HS-27A (cell line): ENCODE data around the gene TRPM3.

Source experiments
- DNase-seq: peaks from one replicate; pipeline ENCODE4 v3.0.0-alpha.2; 2012; ENCODE audit warnings: low read depth, missing footprints

TRPM3 gene

DNA sequence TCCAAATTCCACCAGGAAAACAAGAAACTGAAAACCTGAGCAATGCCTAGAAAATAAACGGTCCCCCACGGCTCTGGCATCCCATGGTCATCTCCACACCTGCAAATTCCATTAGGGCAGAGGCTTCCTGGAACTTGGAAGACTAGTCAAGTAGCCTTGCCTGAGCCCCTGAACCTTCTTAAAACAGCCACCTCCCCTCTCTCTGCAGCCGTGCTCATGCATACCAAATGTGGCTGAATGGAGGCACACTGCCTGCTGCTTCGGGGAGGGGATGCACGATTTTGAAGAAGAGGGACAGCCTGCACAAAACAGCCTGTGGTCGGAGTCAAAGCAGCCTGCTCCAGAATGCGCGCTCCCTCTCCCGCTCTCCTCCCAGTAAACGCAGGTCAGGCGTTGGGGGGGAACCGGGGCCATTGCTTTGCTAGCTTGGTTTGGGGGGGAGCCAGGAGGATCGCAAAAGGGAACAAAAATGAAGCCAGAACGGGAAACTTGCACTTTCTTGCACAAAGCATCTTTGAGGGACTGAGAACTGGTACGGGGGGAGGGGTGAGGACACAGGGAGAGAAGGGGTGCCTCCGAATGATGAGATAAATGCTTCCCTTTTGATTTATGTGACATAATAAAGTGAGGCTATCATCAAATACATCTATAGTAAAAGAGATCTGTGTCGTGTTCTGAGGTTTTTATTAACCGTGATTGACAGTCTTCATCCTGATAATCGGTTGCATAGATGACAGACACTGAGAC, at the start of gene TRPM3:
Gene TRPM3, minus strand, starts transcription at position 347 of the 747 bp plus-strand sequence. Its CDS starts 267 bp downstream, at position 80.
- DNase-seq = no peak

DNA sequence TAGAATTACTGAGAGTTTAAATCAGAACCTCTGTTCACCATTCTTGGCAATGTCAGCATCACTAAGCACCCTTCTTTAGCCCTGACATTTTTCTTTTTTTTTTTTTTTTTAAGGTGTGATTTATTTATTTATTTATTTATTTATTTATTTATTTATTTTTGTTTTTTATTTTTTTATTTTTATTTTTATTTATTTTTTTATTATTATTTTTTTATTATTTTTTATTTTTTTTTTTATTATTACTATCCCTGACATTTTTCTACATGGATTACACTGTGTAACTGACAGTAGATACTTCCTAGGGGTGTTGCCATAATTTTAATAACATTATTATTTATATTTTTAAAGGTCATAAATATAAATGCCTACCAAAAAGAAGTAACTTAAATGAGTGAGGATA, 47.0 kb upstream of the TRPM3 start:
- no peak for DNase-seq

DNA sequence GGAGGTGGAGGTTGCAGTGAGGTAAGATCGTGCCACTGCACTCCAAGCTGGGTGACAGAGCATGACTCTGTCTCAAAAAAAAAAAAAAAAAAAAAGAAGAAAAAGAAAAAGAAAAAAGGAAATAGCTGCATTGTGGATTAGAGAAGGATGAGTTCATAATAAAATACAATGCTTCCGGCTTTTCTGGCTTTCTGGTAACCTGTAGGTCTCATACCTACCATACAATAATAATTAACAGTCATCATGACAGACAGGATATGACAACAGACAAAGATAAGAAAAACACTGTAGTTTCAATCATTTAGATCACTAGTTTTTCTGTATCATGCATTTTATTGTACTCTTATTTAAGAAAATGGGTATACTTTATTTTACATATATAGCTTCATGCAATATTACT, 40.7 kb upstream of the TRPM3 start:
- DNase-seq = no peak

DNA sequence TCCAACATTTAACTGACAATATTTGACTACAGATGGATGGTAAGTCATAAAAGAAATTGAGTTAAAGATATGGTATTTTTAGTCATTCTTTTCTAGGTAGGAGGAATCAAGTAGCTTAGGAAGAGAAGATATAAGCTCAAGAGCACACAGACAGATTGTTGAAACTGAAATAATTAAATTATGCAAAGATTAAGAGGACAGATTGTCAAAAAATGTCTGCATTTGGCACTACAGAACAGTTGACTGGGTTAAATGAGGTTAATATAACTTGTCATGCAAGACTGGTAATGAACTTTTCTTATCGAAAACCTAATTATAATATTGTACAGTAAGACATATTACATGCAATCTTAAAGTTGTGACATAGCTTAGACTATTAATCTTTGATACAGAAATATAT, 36.3 kb upstream of the TRPM3 start:
- DNase-seq = no peak

DNA sequence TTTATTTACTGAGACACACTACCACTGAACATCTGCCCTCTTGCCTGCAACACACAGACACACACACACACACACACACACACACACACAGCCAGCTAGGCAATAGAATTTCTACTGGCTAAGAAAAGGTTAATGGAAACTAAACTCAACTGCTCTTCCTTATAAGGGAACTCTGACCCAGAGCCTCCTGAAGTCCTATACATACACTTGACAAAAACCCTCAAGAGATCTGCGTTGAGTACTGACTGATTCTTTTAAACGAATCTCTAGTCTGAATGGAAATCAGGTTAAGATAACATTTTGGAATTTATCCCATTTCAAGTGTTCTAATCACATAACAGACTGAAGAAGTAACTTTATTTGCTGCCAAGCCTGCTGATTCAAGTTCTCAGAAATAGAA, 25.9 kb upstream of the TRPM3 start:
- DNase-seq = no peak

DNA sequence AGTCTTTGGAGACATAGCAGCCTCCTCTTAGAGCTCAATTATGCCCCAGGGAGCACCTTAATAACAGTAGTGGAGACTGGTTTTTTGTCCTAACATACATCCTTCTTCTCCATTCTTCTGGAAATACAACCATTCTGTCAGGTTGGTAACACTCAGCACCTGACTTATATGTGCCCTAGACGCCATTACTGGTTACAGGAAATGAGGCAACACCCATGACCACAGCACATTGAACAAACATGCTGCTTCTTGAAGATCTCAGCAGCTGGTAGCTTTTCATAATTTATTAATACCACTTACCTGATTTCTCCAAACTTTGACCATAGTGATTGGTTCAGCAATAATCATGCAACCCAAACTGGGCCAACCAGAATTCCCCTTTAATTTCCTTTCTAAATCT, 25.1 kb upstream of the TRPM3 start:
- no peak for DNase-seq

DNA sequence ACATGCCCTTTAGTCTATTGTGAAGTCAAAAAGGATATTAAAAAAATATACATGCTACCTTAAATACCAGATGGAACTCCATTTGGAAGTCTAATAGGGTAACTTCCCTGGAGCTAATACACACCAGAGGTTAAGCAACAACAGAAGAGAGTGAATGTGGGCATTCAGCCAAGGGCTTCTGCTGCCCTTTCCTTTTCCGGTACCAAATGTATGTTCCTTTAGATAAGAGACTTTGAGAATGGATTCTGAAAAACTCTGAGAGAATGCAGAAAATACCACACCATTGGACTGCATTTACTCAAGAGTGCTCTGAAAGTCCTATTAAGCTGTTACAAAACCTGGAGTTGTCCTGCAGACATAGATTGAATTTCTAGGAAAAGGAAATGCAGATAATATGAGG, 23.8 kb upstream of the TRPM3 start:
- DNase-seq = no peak

DNA sequence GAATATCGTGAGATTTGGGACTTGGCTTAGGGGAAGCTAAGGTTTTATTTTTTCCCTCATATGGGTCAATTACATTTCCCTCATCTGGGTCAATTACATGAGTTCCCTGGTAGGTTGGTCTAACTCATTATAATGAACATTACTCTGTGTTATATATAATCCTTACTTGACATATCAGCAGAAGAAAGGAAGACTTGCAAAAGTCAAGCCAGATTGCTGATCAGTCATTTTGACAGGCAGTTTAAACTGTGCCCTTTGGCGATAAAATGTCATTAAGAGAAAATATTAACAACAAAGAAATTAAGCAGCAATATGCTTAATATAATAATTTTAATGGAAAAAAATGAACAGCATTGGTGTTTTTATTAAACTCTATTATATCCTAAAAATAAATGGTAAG, 23.1 kb upstream of the TRPM3 start:
- DNase-seq = no peak

DNA sequence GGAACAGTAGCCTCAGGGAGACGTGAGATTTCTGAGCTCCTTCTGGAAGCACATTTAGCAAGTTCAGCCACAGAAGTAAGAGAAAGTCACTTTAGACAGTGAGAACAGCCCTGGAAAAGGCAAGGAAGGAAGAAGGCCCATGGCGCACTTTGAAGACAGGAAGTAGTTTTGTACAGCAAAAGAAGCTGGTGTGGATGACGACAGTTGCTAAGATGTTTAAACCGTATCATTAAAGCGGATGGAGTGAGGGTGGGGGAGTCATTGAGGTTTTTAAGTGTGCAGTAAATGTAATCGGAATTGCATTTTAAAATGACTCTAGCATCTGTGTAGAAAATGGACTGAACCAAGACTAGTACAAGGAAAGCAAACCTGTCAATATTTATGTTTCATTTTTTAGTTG, 15.3 kb upstream of the TRPM3 start:
- no peak for DNase-seq

DNA sequence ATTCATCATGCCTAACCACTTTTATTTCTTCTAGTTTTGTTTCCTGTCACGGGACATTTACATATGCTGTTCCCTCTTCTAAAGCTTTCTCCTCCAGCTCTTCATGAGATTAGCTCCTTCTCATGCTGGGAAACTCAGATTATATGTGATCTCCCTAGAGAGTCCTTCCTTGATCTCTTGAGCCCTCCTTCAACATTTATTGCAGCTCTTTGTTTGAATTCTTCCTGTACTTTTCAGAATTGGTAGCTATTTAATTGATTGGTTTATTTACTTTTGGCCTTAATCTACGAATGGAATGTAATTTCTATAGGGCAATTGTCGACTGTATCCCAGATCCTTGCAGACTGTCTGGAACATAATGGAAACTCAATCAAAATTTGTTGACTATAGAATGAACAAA, 9.7 kb upstream of the TRPM3 start:
- DNase-seq = no peak

DNA sequence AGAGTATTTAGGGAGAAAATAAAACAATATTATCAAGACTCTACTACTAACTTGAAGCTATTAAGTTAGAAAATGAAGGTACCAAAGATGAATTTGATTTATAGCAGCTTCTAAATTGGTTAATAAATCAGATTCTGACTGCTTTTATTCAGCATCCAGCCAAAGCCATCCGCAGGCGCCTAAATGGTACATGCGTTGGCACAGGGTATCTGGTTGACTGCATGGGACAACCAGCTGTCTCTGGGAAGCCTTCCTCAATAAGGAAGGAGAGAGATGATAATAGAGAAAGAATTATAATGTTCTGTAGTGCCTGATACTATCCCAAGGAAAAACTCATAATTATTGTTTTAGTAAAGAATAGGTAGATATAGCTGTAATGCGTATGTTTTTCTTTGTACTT, 9.1 kb upstream of the TRPM3 start:
- DNase-seq = no peak

DNA sequence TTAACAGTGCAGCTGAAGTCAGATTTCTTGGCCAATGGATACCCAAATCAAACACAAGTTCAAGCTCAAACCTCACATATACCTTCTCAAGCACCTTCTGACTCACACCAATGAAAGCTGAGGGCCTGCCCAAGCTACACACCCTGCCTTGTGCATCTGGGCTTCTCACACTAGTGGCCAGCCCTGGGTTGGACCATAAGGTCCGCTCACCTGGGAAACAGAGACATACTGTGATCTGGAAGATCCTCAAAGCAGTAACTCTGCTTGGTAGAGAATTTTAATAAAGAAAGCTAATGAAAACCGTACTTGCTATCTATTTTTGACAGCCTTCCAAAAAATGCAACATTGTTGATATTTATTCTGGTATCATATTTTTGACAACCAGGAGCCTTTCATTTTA, 7.4 kb upstream of the TRPM3 start:
- DNase-seq = no peak

DNA sequence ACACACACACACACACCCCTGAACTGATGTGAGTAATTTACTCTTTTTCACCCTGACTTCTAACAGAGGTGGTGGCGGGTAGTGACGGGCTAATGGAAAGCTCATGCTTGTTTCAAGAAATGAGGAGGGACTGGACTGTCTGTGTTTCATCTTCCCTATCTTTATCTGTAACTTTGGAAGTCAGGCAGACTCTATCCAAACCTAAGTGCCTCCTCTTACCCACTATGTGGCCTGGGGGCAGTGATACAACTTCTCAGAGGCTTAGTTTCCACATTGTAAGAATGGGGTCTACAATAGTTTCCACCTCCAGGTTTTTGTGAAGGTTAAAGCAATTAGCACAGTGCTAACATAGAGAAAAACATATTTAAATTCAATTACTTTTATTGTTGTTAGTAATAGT, 5.9 kb upstream of the TRPM3 start:
- DNase-seq = no peak

DNA sequence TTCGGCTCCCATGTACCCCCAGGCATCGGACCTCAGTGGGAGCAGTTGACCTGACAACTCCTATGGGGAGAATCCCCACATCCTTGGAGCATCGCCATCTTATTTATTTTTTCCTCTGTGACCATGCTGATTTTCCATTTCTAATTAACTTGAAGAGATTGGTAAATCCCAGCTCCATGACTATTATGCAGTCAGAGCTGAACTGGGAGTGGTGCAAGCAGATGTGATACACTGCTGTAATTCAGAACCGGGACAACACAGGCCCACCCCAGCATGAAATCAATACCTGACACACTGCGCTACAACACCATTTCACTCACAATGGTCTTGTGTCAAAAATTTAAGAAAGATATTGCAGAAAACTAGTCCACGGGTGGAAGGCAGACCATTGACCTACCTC, 1.0 kb upstream of the TRPM3 start:
- no peak for DNase-seq

DNA sequence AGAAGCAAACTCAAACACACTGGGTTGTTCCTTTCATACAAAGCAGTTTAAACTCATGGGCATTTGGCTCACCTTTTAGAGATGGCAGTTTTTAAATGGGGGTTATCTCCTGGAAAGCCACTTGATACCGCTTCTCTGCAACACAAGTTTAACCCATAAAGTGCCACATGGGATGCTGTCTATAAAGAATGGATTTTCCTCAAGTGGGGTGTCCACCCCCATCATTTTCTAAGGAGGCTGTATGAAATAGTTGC, 528 bp upstream of the TRPM3 start:
- no peak for DNase-seq

DNA sequence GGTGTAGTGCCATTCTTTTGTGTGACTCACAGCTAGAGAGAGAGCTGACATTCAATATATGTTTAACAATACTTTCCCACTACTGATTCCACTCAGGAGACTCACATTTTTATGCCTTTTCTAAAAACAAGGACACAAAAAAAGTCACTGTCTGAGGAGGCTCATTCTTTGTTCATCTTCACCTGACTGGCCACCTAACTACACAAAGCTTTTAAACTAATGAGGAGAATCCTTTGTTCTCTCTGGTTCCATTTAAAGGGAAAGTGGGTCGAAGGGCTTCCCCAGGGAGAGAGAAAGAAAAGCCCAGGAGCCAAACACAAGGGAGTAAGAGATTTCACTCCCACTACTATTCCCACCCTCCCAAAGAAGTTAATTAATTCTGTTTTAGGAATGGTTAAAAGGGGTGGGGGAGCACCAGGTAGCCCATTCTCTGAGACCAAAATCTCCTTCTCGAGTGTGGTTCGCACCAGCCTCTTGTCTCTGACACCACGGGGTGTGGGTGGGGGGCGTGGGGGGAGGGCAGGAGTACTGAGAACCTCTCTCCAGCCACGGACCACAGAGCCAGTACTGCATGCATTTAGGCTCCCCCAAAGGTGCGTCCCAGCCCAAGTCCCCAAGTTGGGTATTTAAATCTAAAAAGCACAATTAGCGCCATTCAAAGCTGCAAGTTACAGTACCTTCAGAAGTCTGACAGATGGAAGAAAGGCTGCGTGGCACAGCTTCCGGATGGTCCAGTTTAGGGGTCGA, 747 bp downstream of the TRPM3 start:
- no peak for DNase-seq

DNA sequence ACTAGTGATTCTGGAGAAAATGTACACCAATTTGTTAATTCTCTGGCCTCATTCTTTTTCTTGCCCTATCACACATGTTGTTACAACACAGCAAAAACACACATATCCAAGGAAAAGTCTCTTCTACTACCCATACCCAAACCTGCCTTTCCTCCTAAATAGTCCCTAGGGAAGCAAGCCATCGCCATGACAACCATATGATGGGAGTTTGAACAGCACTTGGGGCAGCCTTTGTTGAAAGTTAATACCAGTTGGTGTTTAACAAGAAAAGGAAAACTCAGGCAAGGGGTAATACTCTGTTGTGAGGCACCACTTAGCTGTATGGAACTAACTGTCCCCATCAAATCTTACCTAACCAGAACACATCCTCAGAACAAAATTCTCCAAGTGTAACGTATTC, 1.7 kb downstream of the TRPM3 start:
- no peak for DNase-seq

DNA sequence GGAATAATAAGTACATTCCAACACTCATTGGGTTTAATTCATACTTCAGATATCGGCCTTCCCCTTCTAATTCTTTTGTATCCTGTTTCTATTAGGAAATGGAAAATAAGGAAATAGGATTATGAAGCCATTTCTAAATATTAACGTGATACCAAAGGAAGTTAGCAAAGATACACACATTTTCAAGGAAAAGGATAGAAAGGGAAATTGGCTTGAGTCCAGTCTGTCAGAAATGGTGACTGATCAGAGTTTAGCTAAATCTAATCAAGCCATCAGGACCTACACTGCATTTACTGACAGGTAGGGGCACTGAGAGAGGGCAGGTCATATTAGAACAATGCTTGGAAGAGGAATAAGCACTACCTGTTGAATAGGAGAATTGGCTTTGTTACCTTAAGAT, 3.1 kb downstream of the TRPM3 start:
- no peak for DNase-seq

DNA sequence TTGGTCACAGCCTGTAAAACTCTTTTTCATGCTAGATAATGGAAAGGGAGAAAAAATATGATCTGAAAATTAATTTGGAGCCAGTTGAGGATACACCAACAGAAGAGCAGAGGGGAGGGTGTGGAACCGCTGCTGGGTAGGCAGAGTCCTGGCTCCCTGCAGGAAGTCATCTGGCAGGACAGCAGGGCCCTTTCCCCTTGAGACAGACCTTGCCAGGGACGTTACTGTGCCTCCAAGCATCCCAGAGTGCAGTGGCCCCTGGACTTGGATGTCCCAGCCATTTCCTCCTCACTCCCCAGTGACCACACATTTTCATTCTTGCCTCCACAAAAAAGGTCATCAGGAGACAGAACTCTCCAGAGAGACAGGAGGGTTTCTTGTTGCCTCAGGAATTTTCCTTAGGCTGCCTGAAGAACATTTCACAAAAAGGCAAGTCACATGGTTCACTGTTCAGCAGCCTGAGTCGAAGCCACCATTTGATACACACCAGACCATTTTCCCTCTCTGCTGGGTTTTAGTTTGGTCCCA, 5.9 kb downstream of the TRPM3 start:
- no peak for DNase-seq

DNA sequence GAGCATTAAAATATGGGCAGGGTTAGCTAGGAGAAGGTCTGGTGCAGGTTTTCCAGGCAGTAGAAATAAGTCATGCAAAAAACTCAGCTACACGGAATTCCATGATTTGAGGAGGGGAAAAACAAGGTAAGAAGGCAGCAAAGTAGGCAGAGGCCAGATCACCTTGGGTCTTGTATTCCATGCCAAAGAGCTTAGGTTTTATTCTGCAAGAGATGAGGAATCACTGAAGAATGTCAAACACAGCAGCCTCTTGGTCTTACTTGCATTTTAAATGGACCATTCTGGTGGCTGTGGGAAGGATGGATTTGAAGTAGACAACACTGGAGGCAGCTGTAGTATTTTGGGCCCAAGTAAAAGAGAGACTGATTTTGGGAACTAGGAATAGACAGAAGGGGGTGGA, 8.6 kb downstream of the TRPM3 start:
- no peak for DNase-seq

DNA sequence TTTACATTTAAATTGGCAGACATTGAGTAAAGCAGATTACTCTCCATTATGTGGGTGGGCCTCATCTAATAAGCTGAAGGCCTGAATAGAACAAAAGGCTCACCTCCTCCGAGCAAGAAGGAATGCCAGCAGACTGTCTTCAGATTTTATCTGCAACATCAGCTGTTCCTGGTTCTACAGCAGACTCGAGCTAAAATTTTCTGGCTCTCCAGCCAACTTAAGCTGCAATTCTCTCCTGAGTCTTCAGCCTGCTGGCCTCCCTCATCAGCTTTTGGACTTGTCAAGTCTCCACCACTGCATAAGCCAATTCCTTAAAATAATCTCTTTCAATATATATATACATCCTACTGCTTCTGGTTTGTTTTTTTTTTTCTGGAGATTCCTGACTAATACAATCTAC, 12.5 kb downstream of the TRPM3 start:
- no peak for DNase-seq

DNA sequence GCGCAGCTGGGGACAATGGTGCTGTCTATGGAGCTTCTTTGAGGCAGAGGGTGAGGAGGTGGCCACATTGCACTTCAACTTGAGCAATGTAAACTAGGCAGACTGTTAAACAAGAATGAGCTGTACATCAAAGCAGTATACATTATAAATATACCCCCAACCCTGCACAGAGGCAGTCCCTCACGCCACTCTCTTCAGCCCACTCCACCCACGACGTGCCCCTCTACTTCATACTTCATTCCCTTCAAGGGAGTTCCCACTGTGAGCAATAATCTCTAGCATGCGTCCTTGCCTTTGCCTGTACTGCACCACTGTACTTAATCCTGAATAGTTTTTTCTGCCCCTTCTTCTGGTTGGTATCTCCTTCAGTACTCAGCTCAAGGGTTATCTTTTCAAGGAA, 14.4 kb downstream of the TRPM3 start:
- no peak for DNase-seq

DNA sequence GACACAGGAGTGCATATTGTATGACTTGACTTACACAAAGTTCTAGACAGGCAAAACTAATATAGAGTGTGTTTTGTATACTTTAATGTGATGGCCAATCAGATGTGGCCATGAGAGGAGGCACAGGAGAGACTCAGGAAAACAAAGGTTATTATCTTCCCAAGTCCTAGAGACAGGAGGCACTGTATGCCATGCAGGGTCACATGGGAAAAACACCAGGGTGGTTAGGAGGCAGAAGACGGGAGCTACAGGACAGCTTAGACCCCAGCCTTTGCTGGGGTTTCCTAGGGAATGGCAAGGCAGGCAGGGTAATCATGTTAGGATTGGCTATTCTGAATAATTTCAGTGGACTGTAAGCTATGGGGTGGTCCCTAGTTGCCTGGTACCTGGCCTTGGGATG, 16.2 kb downstream of the TRPM3 start:
- DNase-seq = no peak

DNA sequence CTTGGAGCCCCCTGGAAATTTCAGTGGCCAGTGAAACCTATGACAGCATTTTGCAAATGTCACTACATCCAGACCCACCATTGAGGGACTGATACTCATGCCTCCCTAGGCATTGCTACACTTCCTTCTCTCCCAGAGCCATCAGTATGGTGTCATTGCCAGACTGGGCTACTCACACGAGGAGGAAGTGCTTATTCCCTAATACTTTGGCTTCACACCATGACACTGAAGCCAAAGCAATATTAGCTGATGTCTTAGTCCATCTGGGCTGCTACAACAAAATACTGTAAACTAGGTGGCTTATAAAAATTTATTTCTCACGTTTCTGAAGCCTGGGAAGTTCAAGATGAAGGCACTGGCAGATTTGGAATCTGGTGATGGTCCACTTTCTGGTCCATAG, 22.6 kb downstream of the TRPM3 start:
- DNase-seq = no peak
